CD4-positive, alpha-beta T cell treated with Interleukin-17A for 4 hours (primary cell): Measurements from ENCODE around the gene INPP4B.
A peak's percentile ranks its signal among the peaks of the same experiment; 100 is the strongest.
"Not testable (repeated sequence)": the region's sequence is repeated elsewhere in the genome, so short reads cannot be mapped to it uniquely, and the experiment has no call there.

Experiments used
- DNase-seq: peaks from one replicate; pipeline ENCODE4 v3.0.0-alpha.2; 2020; ENCODE audit warnings: mixed read lengths

INPP4B gene

GRCh38 chr4:142660728-142661127, 185.4 kb downstream of the INPP4B start:
- DNase-seq, result no peak

- DNase-seq, result peak; percentile 22
Measured at GRCh38 chr4:142656178-142656577, 189.9 kb downstream of the INPP4B start.

GRCh38 chr4:142648378-142648777, 197.7 kb downstream of the INPP4B start:
- DNase-seq, result no peak

GRCh38 chr4:142645475-142646108, 200.5 kb downstream of the INPP4B start:
- DNase-seq, result peak; percentile 12

- DNase-seq, result not testable (repeated sequence)
Measured at GRCh38 chr4:142644628-142645027, 201.5 kb downstream of the INPP4B start.

- no peak for DNase-seq
Measured at GRCh38 chr4:142637614-142638013, 208.5 kb downstream of the INPP4B start.

DNA sequence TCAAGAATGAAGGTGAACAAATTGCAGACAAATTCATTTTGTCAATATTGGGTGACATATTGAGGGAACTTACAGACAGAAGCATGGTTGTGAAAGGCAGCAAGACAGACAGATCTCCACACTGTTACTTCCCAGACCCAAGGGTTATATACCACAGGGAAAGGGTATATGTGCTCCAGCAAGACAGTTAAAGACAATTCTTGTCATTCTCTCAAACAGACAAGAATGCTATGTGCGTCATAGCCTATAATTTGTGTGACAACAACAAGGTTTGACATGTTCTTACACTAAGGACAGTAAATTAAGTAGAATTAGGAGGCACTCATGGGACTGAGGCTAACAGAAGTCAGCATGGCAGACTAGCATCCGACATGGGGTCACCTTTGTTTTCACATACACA, 214.3 kb downstream of the INPP4B start:
- DNase-seq, result no peak

DNA sequence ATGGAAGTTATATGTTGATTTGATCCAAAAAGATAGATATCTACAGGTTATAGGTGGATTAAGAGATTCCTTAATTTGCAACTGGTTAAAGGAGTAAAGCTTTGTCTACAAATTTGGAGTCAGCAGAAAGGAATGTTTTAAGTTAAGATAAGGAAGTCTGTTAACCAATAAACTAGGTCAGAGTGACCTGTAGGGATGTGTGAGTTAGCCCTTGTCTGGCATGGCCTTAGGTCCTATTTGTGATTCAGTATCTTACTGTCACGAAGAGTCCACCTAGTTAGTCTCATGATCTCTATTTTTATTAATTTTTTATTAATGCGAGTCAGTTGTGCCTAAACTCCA, 230.8 kb downstream of the INPP4B start:
- DNase-seq, result no peak

GRCh38 chr4:142614621-142615323, 231.3 kb downstream of the INPP4B start:
- no peak for DNase-seq

GRCh38 chr4:142607976-142608375, 238.1 kb downstream of the INPP4B start:
- DNase-seq, result no peak

GRCh38 chr4:142600952-142601351, 245.1 kb downstream of the INPP4B start:
- DNase-seq, result no peak

- no peak for DNase-seq
Measured at GRCh38 chr4:142598132-142598531, 248.0 kb downstream of the INPP4B start.

GRCh38 chr4:142596595-142596994, 249.5 kb downstream of the INPP4B start:
- DNase-seq, result no peak

- DNase-seq, result no peak
Measured at GRCh38 chr4:142596121-142596520, 250.0 kb downstream of the INPP4B start.

DNA sequence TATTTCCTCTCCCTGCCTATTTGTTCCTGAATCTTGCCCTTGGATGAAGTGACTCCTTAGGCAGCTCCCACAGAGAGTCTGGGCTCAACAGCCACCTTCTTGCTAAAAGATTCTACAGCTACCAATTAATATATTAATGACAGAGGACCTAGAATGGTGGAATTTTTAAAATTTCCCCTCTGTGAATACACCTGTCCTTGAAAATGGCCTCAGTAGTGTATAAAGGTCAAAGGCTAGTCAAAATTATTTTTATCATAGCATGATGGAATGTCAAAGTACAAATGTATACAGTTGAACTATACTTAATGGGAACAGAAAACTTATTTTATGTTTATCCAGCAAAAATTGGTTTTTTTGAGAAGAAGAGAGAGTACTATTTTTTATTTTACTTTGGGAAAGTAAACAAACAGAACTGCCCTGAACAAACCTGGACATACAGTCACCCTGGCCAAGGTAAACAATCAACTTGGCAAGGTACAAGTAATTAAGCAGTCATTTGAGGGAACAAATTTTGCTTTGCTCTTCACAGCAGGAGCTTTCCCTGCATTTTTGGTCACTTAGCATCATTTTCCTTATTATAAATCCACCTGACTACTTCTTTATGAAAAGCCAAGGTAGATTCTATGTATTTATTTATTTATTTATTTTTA, 250.8 kb downstream of the INPP4B start:
- DNase-seq, result no peak

DNA sequence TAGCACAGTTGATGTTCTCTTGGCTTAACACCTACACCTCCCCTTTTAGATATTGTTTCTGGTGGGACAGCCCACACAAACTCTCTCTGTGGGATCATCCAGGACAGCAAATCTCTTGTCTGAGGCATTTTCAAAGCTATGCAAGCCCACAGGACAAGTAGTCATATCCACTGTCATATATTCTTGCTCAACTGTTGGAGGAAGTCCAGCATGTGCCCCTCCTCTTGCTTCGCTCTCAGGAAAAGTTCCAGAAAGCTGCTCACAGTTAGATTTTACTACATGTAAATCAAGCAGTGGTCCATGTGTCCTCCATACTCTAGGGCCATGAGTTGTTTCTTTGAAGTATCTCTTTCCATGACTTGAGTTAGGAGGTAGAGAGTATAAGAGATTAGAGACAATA, 260.7 kb downstream of the INPP4B start:
- DNase-seq, result no peak

DNA sequence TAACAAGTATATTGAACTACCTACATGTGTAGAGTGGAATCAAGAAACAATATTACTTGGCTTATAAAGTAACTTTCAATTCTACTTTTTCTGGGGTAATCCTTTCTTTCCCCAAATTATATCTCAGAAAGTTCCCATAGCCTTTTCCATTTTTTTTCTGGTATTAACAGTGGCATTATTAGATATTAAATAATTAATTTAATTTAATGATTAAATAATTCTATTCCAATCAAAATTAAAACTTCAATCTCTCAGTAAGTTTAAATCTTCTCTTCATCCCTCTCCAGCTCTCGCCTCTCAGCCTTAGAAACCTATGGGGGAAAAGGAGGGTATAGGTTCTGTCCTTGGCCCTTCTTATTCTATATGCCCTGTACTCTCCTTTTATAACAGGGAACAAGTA, 262.4 kb downstream of the INPP4B start:
- no peak for DNase-seq

GRCh38 chr4:142582340-142582739, 263.8 kb downstream of the INPP4B start:
- no peak for DNase-seq

- no peak for DNase-seq
Measured at GRCh38 chr4:142581881-142582280, 264.2 kb downstream of the INPP4B start.

GRCh38 chr4:142579443-142579842, 266.7 kb downstream of the INPP4B start:
- no peak for DNase-seq

DNA sequence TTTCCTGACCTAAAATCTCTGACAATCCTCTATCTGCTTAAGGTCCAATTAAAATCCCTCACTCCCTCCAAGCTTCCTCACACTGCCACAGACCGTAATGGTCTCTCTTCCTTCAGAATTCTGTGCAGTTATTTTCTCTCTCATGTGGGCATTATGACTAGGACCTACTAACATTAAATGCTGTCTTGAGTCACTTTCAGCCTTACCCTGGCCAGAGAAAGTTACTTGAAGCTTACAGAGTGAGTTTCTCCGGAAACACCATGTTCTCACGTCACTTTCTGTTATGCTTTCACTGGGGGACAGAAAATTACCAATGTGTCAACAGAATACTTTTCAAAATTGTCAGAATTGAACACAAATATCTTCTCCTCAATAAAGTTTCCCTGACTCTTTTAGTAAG, 271.8 kb downstream of the INPP4B start:
- DNase-seq, result no peak

DNA sequence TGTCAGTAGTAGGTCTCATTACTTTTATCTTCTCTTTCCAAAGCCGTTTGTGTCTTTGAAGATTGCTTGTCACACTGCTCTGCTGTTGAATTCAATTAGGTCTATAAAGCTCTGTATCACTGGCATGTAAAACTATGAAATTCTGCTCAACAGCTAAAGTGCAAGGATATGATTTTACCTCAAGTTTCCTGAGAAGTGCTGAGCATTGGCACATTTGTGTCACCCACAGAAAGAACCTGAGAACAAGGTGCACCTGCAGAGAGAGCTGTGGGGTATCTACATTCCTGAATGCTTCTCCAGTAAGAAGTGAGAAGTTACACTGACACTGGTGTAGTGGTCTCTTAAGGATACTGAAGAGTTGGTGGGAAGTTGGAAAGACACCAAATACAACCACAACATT, 274.0 kb downstream of the INPP4B start:
- DNase-seq, result no peak

DNA sequence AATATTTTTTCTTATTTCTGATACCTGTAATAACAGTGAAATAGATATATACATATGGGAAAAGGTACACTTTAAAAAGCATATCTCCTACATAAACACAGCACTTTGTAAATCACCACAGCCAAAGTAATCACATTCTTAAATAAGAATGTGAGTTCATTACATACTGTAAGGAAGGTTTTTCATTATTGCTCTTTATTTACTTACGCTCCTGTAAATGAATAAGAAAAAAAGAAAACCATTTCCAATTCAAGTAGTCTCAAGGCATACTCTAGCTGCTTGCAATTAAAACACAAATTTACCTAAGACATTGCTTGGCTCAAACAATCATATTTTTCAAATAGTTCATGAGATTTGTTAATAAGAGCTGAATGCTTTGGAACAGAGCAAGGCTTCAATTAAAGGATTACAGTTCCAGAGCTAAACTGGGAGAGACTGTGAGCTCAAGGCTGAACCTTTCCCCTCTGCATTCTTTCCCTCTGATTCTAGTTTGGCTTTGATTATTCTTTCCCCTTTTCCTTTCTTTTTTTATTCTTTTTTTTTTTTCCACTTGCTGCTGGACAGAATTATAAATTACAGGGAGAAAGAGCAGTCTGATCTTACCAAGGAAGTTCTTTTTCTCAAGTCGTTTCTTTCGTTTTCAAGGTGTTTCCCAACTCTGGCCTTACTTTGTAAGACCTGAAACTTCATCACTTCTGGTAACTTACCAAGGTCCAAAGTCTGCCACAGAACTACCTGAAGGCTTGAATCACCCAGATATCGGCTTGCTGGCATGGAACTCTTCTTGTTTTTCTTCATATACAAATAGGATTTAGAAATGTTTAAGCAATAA, 278.3 kb downstream of the INPP4B start:
- DNase-seq, result no peak
